CD14-positive monocyte (primary cell): ENCODE data around the gene OSBP2. TPM values are rescaled to one million over a fixed set of nuclear protein-coding genes. Genes with fewer than 3 reads are reported as not detected.

Experiments
- DNase-seq, 3 donors: peaks; one replicate each; pipeline ENCODE4 v3.0.0-alpha.2; 2011 to 2022
- H2AFZ ChIP-seq: 2 replicates; pipeline ENCODE4 v1.6.0; 2012; ENCODE audit warnings: mild to moderate bottlenecking, low read depth, low read length, inconsistent platforms; ENCODE audit not compliant: insufficient read depth, poor library complexity, severe bottlenecking
- H3K27ac ChIP-seq, 2 donors: 1 replicate in 1 of 2; 2 replicates in 1 of 2; pipeline ENCODE4 v1.5.1; 2012 to 2013; ENCODE audit warnings: low read length in 2 of 2, control low read depth in 1 of 2, inconsistent platforms in 1 of 2, low read depth in 1 of 2, mild to moderate bottlenecking in 1 of 2
- H3K27me3 ChIP-seq, 2 donors: one replicate each; pipeline versions ENCODE4 v1.6.0 to v1.6.1; 2011 to 2013; ENCODE audit warnings: low read length in 2 of 2; ENCODE audit not compliant: control insufficient read depth in 2 of 2, insufficient read depth in 2 of 2
- H3K36me3 ChIP-seq, 2 donors: replicated peaks in 1 of 2; 1 replicate in 1 of 2; 2 replicates in 1 of 2; pipeline versions ENCODE4 v1.5.1 to v1.6.1; 2012 to 2013; ENCODE audit warnings: low read length in 2 of 2, control low read depth in 1 of 2, inconsistent platforms in 1 of 2, mild to moderate bottlenecking in 1 of 2; ENCODE audit not compliant: insufficient read depth in 2 of 2, control insufficient read depth in 1 of 2
- H3K4me1 ChIP-seq, 2 donors: 1 replicate in 1 of 2; 2 replicates in 1 of 2; pipeline versions ENCODE4 v1.5.1 to v1.6.1; 2012 to 2013; ENCODE audit warnings: low read length in 2 of 2, control low read depth in 1 of 2, inconsistent platforms in 1 of 2, mild to moderate bottlenecking in 1 of 2, moderate library complexity in 1 of 2; ENCODE audit not compliant: insufficient read depth in 2 of 2, control insufficient read depth in 1 of 2
- H3K4me2 ChIP-seq: replicated peaks from 2 replicates; pipeline ENCODE3; 2012; ENCODE audit warnings: low read length, moderate library complexity, mild to moderate bottlenecking; ENCODE audit not compliant: poor library complexity, severe bottlenecking; ENCODE audit errors: extremely low read depth
- H3K4me3 ChIP-seq, 3 experiments: fragments of 200-600 bp in 1 of 3; sonication (generic) in 1 of 3; replicated peaks in 1 of 3; 1 replicate in 2 of 3; 2 replicates in 1 of 3; pipeline ENCODE4 v1.5.1; 2011 to 2013; ENCODE audit warnings: low read length in 3 of 3, mild to moderate bottlenecking in 3 of 3, control low read depth in 2 of 3, low read depth in 2 of 3, inconsistent platforms in 1 of 3, moderate library complexity in 1 of 3
- H3K79me2 ChIP-seq: 2 replicates; pipeline ENCODE4 v1.6.0; 2012; ENCODE audit warnings: mild to moderate bottlenecking, control low read depth, inconsistent platforms, low read length, moderate library complexity; ENCODE audit not compliant: insufficient read depth
- H3K9ac ChIP-seq: 2 replicates; pipeline ENCODE4 v1.6.0; 2017; ENCODE audit warnings: low read length, mild to moderate bottlenecking; ENCODE audit not compliant: insufficient read depth, poor library complexity, severe bottlenecking
- H3K9me3 ChIP-seq, 2 donors: replicated peaks in 1 of 2; 1 replicate in 1 of 2; 2 replicates in 1 of 2; pipeline versions ENCODE4 v1.5.1 to v1.6.1; 2012 to 2013; ENCODE audit warnings: low read length in 2 of 2, control low read depth in 1 of 2; ENCODE audit not compliant: control insufficient read depth in 1 of 2, insufficient read depth in 1 of 2
- H4K20me1 ChIP-seq: 2 replicates; pipeline ENCODE4 v1.6.0; 2012; ENCODE audit warnings: mild to moderate bottlenecking, low read length, control low read depth, moderate library complexity; ENCODE audit not compliant: insufficient read depth
- H3K27ac Mint-ChIP-seq, 7 donors: one replicate each; pipeline ENCODE4 v1.8.0; 2020; ENCODE audit warnings: mild to moderate bottlenecking in 7 of 7, mixed read lengths in 7 of 7, moderate library complexity in 6 of 7, inconsistent platforms in 2 of 7
- H3K27me3 Mint-ChIP-seq, 3 donors: one replicate each; pipeline ENCODE4 v1.8.0; 2021 to 2022; ENCODE audit warnings: low read depth in 3 of 3, mild to moderate bottlenecking in 3 of 3, mixed read lengths in 3 of 3, moderate library complexity in 3 of 3, inconsistent platforms in 1 of 3
- H3K36me3 Mint-ChIP-seq, 2 donors: one replicate each; pipeline ENCODE4 v1.8.0; 2020; ENCODE audit warnings: mixed read lengths in 2 of 2, inconsistent platforms in 1 of 2, mild to moderate bottlenecking in 1 of 2
- H3K4me1 Mint-ChIP-seq: one replicate; pipeline ENCODE4 v1.8.0; 2020; ENCODE audit warnings: mild to moderate bottlenecking, mixed read lengths
- H3K4me3 Mint-ChIP-seq, 2 donors: one replicate each; pipeline ENCODE4 v1.8.0; 2020; ENCODE audit warnings: mild to moderate bottlenecking in 2 of 2, mixed read lengths in 2 of 2, moderate library complexity in 1 of 2
- H3K9me3 Mint-ChIP-seq, 7 donors: one replicate each; pipeline ENCODE4 v1.8.0; 2020 to 2022; ENCODE audit warnings: mixed read lengths in 7 of 7, mild to moderate bottlenecking in 6 of 7, moderate library complexity in 6 of 7, inconsistent platforms in 2 of 7
- WGBS: methylation state at CpG from one replicate; pipeline ENCODE4 v1.1.5; 2013; ENCODE audit warnings: missing lambda C conversion rate; ENCODE audit not compliant: insufficient coverage; 5-methylcytosine and 5-hydroxymethylcytosine counted together
- intact Hi-C, 2 donors: fragments of 100-400 bp; cut with micrococcal nuclease; formaldehyde crosslinking; loops; one replicate each; pipeline versions ENCODE4 v1.15.0 to v1.15.1; 2023
- polyA plus RNA-seq, 3 donors: library from polyadenylated mRNA; depleted of rRNA in 1 of 3; unstranded in 2 of 3; stranded (reverse) in 1 of 3; fragments of 300-500 nt in 2 of 3; fragments of >200 nt in 1 of 3; fragmentation: Illumina TruSeq in 2 of 3; gene quantifications; 1 replicate in 2 of 3; 2 replicates in 1 of 3; pipeline ENCODE4 v1.2.3, GENCODE V29; 2012 to 2021
- TF ChIP-seq, protein P1 (sequence below): fragments of 200-600 bp; IDR thresholded peaks from one replicate; pipeline ENCODE4 v1.8.0; 2022; ENCODE audit warnings: antibody characterized with exemption, mild to moderate bottlenecking

Gene OSBP2
- polyA plus RNA-seq, 3 donors, result 0.21 to 0.54 TPM; not detected in 1

DNA sequence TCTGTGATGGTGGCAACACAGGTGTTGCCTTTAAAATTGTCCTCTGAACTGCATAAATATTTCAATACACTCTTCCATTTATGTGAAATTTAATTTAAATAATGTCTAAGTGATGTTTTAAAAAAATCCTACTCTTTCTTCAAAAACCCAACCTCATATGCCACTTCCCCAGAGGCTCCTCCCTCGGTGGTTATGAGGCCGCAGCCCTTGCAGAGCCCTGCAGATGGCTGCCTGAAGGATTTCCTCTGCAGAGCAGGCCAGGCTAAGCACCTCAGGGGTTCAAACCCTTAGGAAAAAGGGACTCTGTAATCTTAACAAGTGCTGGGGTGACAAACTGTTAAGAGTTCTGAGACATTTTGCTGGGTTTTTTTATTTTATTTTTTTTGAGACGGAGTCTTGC, 248.7 kb downstream of the OSBP2 start:
- intact Hi-C loops, result no loop called here
- H2AFZ ChIP-seq, result no peak overlapping the region
- no peak overlapping the region for H3K27ac ChIP-seq
- Mint-ChIP-seq H3K4me1 (no peaks in the 10 kb centered on the region), H3K4me3 (no peak overlapping the region), H3K9me3 (peaks cover 0 to 3% (median 0%) of the 10 kb centered on the region in 7 donors), H3K36me3 (peaks cover 44 to 74% of the 10 kb centered on the region in 2 donors), H3K27me3 (peaks cover 0 to 2% (median 0%) of the 10 kb centered on the region in 3 donors), H3K27ac (peak overlapping the region in 1 of 7 donors; percentile 31)
- no peak overlapping the region for H3K9ac ChIP-seq
- DNase-seq, result no peak
- H3K4me3 ChIP-seq, result no peak overlapping the region
- WGBS, result 88% methylated on average over 1 of the region's 3 CpGs
- no peaks in the 10 kb centered on the region for H3K4me1 ChIP-seq
- H4K20me1 ChIP-seq, result no peaks in the 10 kb centered on the region
- peaks cover 75 to 96% of the 10 kb centered on the region in 2 donors for H3K36me3 ChIP-seq
- H3K27me3 ChIP-seq, result no peaks in the 10 kb centered on the region
- H3K79me2 ChIP-seq, result no peaks in the 10 kb centered on the region
- H3K9me3 ChIP-seq, result no peaks in the 10 kb centered on the region
- TF ChIP-seq, protein P1, sequence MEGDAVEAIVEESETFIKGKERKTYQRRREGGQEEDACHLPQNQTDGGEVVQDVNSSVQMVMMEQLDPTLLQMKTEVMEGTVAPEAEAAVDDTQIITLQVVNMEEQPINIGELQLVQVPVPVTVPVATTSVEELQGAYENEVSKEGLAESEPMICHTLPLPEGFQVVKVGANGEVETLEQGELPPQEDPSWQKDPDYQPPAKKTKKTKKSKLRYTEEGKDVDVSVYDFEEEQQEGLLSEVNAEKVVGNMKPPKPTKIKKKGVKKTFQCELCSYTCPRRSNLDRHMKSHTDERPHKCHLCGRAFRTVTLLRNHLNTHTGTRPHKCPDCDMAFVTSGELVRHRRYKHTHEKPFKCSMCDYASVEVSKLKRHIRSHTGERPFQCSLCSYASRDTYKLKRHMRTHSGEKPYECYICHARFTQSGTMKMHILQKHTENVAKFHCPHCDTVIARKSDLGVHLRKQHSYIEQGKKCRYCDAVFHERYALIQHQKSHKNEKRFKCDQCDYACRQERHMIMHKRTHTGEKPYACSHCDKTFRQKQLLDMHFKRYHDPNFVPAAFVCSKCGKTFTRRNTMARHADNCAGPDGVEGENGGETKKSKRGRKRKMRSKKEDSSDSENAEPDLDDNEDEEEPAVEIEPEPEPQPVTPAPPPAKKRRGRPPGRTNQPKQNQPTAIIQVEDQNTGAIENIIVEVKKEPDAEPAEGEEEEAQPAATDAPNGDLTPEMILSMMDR, result no peak
- no peak overlapping the region for H3K4me2 ChIP-seq

DNA sequence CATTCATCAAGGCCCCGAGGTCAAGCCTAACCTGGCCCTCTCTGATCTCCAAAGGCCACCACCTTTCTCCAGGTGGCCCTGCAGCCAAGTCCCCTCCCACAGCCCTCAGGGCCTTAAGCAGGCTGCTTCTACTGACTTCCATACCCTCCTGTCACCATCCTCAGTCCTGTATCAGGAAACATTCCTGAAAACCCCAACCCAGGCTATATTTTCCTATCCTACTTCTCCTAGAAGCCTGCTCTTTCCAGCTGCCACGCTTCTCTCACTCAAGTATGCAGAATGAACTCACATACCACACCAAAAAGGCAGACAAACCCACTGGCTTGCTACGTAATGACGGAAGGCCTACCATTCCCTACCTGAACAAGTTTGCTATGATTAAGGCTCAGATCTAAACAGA, 250.3 kb downstream of the OSBP2 start:
- Mint-ChIP-seq H3K9me3 (peaks cover 0 to under 1% (median 0%) of the 10 kb centered on the region in 7 donors), H3K36me3 (peaks cover 42 to 75% of the 10 kb centered on the region in 2 donors), H3K4me1 (peaks cover 2% of the 10 kb centered on the region), H3K4me3 (no peak overlapping the region), H3K27ac (peak overlapping the region in 2 of 7 donors; percentile 13 to 15), H3K27me3 (peaks cover 0 to 2% (median 0%) of the 10 kb centered on the region in 3 donors)
- Histone ChIP-seq H3K4me2 (no peak overlapping the region), H3K27me3 (no peaks in the 10 kb centered on the region), H4K20me1 (no peaks in the 10 kb centered on the region), H3K27ac (no peak overlapping the region), H3K9me3 (no peaks in the 10 kb centered on the region), H3K79me2 (no peaks in the 10 kb centered on the region), H3K4me3 (no peak overlapping the region), H3K4me1 (no peaks in the 10 kb centered on the region), H2AFZ (no peak overlapping the region), H3K36me3 (peaks cover 73 to 96% of the 10 kb centered on the region in 2 donors), H3K9ac (no peak overlapping the region)
- WGBS, result 83% methylated on average over 4 of the region's 4 CpGs
- TF ChIP-seq, protein P1, result no peak
- intact Hi-C loops, result loop anchor here (5.0 kb wide), 2 partner anchors 137 to 142 kb away; partner anchors contain the start of gene SMTN (in 1 of the 2)
- DNase-seq, result no peak
